ACHN (cell line): ENCODE data around the gene STK32C.
"Not testable (repeated sequence)": the region's sequence is repeated elsewhere in the genome, so short reads cannot be mapped to it uniquely, and the experiment has no call there.

Source experiments
- DNase-seq: peaks from one replicate; pipeline ENCODE4 v3.0.0-alpha.2; 2015
- in situ Hi-C: cut with HindIII; loops from 2 replicates; pipeline ENCODE4 v1.10.0; 2017; ENCODE audit warnings: low sequenced_read_pairs, low pct_ligation_motif_present, low pct_unique_long_range_greater_than_20kb

The STK32C gene

DNA sequence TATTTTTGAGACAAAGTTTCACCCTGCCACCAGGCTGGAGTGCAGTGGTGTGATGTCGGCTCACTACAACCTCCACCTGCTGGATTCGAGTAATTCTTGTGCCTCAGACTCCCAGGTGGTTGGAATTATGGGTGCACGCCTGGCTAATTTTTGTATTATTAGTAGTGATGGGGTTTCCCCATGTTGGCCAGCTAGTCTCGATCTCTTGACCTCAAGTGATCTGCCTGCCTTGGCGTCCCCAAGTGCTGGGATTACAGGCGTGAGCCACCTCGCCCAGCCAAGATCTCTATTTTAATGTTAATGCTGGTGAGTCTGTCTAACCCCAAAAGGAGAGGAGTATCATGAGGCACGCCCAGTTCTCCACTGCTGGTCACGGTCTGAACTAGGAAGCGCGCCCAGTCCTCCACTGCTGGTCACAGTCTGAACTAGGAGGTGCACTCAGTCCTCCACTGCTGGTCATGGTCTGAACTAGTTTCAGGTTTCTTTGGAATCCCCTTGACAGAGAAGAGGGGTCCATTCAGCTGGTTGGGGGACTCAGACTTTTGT is 18.7 kb upstream of the STK32C start:
- in situ Hi-C loops, result no loop called here
- DNase-seq, result no peak

DNA sequence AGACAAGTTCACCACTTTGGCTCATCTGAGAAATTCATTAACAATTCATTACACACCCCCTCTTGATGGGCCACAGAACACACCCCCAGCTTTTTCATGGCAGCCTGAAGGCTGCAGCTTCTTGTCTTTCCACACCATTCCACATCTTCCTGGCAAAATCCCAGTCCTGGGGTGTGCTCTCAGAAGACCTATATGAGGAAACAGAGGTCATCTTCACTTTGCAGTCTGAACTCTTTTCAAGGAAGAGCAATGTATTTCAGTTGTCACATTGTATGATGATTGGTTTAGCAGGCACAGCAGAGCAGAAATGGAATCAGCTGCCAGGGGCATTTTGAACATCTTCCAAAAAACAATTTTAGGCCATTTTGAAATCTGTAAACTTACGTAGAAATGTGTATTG is 16.4 kb upstream of the STK32C start:
- in situ Hi-C loops, result no loop called here
- no peak for DNase-seq

DNA sequence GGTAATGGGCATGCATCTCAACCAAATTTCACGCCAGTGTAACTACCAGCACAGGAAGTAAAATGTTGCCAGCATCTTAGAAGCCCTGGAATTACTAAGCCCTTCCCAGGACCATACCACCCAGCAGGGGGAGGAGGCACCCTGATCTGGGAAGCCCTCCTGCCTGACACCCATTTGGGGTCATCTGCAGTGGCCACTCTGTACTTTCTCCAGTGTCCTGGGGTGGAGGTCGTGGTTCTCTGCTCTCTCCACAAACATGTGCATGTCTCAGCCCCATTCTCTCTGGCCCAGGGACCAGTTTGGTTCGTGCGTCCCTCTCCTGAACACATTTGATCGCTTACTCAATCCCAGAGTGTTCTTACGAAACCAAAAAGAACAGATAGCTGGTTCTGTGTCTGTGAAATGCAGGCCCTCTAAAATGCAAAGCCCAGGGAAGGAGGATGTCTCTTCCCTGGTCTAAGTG is 14.9 kb upstream of the STK32C start:
- in situ Hi-C loops, result no loop called here
- DNase-seq, result peak; percentile 29

DNA sequence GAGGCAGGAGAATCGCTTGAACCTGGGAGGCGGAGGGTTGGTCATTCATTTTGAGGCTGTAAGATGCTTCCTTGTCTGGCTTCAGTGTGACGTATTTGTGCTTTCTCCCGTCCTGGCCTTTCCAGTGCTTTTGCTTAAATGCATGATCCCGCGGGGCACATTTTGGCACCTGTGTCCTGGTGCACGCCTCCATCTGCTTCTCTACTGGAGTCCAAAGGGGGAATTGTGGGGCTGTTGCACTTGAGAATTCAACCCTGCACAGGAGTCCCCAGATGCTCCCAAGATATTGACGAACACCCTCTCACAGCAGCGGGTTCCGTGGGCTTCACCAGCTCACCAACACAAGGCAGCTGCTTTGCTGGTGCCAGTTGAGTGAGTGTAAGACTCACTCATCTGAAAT is 14.0 kb upstream of the STK32C start:
- in situ Hi-C loops, result no loop called here

DNA sequence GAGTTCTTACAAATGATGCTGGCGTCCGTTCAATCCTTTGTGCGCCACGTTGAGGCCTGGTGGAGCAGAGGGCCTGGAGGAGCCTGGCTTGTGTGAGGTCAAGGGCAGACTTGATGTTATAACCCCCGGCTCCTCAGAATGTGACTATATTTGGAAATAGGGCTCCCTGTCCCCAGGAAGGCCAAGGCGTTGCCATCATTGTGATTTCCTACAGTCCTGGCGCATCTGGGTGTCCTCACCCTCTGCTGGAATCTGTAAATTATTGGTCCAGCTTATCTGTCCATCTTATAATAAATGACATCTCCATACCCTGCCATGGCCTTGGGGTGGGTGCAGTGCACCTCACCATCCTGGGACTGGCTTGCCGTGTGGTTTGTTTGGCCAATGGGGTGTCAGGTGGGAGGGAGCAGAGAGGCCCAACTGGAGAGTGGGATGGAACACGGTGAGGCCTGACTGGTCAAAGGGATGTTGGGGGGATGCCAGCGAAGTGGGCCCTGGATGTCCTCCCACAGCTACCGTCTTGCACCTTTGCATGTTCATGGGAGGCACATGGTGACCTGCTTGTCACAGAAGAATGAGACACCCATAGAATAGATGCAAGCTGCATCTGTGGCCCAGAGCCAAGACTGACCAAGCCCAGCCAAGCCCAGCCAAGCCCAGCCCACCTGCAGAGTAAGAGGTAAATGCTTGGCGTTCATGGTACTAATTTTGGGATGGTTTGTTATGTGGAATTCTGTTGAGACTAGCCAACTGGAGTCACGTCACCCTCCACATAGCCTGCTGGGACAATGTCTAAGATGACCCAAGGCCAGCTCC is 13.1 kb upstream of the STK32C start:
- in situ Hi-C loops, result no loop called here
- peak; percentile 92 for DNase-seq

More for the DNA sequence above, 14.0 kb upstream of the STK32C start:
- DNase-seq, result no peak

DNA sequence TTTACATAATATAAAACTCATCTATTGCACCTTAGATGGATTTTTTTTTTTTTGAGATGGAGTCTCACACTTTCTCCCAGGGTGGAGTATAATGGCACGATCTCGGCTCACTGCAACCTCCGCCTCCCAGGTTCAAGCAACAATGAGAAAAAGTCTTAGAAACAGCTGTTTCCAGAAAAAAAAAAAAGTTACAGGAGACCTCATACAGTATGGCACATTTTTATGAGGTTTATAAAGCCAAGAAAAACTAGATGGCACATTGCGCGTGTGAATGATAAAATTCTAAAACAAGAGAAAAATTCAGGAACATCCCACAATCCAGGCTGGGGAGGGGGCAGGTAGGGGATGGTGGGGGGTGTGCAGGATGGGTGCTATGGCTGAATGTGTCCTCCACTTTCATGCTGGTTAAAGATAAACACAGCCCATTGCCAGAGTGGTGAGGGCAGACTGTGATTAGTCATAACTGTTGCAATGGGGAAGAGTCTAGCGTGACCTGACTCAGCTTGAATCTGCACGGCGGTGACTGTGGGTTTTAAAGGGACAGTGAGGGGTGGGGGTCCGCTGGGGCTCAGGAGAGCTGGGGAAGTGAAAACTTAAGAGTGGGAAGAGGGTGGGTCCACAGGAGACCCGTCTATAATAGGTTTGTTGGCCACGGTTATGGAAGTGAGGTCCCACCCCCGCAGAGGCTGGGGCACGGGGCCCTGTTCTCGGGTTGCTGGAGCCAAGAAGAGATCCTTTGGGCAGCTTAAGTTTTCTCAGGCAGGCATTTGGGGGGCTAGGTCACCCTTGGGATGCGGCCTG is 12.3 kb upstream of the STK32C start:
- DNase-seq, result peak; percentile 96
- in situ Hi-C loops, result no loop called here

DNA sequence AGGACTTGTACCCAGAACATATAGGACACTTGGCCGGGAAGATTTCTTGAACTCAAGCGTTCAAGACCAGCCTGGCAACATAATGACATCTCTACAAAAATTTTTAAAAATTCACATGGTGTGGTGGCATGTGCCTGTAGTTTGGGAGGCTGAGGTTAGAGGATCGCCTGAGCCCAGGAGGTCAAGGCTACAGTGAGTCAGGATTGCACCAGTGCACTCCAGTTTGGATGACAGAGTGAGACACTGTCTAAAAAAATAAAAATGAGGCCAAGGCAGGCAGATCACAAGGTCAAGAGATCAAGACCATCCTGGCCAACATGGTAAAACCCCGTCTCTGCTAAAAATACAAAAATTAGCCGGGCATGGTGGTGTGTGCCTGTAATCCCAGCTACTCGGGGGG is 9.7 kb upstream of the STK32C start:
- DNase-seq, in situ Hi-C loops: not testable (repeated sequence)

DNA sequence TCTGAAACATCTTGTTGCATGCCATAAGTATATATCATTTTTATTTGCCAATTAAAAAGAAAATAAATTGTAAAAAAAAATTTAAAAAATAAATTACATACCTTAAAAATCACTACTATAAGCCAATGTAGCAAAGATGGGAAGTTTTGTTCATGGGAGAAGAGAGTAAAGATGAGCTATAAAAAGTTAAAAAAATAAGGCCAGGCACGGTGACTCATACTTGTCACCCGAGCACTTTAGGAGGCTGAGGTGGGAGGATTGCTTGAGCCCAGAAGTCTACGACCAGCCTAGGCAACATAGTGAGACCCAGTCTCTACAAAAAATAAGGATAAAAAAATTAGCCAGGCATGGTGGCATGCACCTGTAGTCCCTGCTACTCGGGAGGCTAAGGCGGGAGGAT is 8.4 kb upstream of the STK32C start:
- in situ Hi-C loops, result no loop called here
- DNase-seq, result no peak

DNA sequence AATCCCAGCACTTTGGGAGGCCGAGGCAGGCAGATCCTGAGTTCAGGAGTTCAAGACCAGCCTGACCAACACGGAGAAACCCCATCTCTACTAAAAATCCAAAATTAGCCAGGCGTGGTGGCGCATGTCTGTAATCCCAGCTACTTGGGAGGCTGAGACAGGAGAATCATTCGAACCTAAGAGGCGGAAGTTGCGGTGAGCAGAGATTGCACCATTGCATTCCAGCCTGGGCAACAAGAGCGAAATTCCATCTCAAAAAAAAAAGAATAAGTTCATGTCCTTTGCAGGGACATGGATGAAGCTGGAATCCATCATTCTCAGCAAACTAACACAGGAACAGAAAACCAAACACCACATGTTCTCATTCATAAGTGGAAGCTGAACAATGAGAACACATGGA is 7.1 kb upstream of the STK32C start:
- DNase-seq, in situ Hi-C loops: not testable (repeated sequence)

DNA sequence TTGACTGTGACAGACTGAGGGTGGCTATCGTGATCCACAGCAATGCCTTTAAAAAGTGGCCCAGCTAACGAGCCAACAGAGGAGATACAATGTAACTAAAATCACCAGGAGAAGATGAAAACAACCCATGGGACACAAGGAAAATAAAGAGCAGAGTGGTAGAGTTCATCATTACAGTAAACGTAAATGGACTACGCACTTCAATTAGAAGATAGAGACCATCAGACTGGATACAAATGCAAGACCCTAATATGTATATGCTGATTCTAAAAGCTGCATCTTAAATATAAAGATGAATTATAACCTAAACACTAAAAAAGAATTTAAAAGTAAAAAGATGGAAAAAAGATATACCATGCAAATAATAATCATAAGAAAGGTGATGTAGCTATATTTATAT is 6.6 kb upstream of the STK32C start:
- in situ Hi-C loops, result no loop called here
- DNase-seq, result no peak

DNA sequence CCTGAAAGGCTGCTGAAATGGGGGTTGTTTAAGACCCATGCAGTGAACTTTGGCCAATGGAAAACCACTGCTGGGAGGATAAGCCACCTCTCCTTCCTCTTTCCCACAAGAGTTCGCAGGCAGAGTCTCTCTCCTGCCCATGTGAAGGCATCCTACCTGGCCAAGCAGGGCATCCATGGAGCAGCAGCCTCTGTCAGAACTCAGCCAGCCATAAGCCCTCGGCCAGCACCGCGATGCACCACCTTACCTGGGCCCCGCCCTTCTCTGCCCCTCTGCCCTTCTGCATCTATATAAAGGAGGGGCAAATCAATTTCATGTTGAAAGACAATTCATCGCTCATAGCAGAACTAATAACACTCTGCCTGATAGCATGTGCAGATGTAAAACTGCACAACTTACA is 6.1 kb upstream of the STK32C start:
- no peak for DNase-seq
- in situ Hi-C loops, result no loop called here

DNA sequence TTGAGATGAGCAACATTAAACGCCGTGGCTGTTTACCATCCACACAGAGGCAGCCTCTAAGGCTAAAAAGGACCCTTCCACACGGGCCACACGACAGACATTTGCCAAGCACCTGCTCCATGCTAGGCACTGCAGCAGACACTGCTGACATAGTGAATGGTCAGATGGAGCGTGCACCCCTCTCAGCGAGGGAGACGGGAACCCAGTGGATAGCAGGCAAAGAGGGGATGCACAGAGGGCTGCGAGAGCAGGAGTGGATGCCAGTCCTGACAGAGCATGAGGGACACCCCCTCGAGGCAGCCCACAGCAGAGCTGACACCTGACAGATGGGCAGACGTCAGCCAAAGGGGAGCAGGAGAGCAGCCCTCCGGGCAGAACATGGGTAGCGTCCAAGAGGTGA is 5.6 kb upstream of the STK32C start:
- DNase-seq, result no peak
- in situ Hi-C loops, result no loop called here

DNA sequence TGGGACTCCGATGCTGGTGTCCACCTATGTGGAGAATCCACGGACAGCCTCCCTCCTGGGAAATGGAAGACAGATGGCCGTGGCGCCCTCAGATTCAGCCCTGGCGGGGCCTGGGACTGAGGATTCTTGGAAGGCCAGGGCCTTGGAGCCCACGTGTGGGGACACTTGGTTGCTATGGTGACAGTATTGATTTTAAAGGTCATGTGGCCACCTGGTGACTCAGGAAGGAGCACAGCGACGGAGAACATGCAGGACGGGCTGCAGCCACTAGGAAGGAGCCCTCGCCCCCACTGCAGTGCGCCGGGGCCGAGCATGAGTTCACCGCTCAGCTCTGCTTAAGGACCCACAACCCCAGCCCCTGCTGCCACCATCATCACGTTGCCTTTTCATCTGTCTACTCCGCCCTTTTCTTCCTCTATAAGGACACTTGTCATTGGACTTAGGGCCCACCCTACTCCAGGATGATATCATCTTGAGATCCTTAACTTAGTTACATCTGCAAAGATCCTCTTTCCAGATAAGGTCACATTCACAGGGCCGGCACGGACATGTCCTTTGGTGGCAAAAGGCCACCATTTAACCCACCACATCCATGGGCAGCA is 3.7 kb upstream of the STK32C start:
- DNase-seq, result no peak
- in situ Hi-C loops, result no loop called here

DNA sequence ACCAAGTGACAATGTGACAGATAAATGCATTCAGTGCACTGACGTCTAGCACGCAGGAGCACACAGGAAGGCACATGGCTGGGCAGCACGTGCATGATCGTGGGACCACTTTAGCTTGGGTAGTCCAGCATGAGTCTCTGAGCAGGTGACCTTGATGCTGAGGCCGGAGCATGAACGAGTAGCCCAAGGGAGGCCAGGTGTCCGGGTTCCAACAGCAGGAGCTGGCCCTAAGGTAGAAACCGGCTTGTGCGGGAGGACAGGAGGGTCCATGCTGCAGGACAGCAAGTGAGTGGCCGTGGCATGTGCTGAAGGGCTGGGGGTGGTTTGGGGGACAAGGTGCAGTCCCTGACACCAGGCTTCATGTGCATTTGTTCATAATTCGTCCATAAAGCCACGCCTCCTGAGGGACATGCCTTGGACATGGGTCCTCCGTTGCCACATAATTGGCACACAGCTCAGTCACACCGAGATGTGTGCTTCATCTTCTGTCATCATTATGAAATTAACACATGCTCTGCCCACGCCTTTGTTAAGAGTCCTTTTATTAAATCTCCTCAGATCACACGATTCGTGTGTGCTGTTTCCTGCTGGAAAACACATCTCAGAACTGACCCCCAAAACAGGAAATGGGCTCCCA is 3.1 kb upstream of the STK32C start:
- in situ Hi-C loops, result no loop called here
- no peak for DNase-seq

DNA sequence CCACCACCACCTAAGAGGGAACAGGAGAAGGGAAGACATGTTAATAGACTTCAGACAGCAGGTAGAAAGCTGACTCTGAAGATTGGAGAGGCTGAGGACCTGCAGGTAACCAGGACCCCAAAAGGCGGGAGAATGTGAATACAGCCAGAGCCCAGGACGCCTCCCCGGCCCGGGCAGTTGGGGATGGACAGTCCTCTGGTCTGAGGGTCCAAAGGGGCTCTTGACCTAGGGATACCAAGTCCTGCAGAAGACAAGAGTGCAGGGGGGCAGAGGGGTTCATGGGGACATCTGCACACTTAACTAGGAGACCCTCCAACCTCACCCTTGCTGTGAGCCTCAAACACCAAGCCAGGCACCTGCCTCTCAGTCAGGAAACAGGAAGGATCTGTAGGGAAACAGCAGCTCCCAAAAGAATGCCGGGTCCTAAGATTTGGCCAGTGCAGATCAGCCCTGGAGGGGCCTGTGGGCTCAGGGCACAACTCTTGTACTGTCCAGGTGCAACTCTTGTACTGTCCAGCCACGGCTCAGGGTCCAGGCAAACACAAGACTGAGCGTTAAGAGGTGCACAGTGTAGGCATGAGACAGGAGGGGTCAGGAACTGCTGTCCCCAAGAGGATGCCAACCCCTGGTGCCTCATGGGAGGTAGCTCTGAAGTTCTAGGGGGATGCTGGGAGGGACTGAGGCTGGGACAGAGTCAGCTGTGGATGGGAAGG is 2.3 kb upstream of the STK32C start:
- no peak for DNase-seq
- in situ Hi-C loops, result no loop called here

DNA sequence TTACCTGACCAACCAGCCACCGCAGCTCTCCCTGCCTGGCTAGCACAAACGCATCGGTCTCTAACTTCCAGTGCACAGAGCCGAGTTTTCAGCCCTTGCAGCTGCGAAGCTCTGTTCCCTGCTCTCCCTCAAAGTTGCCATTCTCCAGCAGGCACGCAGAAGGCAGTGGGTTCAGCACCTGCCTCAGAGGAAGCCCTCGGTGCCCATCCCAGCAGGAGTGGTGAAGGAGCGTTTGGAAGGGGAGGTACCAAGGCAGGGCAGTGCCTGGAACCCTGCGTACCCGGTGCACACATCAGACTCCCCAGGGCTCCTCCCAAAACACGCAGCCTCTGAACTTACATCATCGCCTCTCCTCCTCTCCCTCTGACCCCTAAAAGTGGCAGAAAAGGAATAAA is 1.7 kb upstream of the STK32C start:
- in situ Hi-C loops, result no loop called here
- DNase-seq, result no peak

DNA sequence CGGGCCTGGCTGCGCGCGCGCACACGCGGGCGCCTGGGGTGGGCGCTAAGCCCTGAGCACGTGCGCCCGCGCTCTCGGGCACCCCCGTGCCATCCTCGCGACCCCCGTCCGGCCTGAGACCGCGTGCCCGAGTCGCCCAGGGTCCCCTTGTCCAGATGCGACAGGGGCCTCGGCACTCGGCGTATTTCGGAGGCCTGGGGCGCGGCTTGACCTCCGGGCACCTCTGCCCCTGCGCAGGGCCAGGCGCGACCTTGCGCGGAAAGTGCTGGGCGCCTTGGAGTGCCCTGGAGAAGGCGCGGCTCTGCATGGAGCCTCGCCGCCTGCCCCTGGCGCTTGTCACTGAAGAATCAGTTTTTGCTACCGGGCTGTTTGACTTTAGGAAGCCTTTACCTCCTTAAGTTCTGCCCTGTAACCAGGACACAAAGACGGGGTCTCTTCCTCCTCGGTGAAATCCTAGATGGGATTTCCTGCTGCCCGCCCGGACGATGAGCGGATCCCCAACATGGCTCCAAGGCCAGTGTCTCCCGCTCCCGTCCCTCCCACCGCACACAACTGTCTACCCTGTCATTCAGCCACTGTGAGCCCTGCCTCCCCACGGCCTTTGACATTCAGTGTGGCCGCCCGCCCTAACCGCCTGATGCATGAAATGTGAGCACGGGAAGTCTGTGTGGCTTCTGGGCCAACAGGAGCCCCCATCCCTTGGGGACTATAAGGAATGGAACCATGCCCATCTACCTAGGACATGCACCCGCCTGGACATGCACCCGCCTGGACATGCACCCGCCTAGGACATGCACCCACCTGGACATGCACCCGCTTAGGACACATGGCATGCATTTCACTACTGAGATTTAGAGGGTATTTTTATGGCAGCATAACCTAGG is 1.1 kb upstream of the STK32C start:
- in situ Hi-C loops, result no loop called here
- DNase-seq, result no peak
